ENCODE results near the gene NUDT22. TPM values are rescaled to one million over a fixed set of nuclear protein-coding genes. Genes with fewer than 3 reads are reported as not detected.

NUDT22 gene
- total RNA-seq, 1 donor from 2014 or later, result 40.8 TPM

GRCh38 chr11:64216879-64217278 lies 9.2 kb upstream of the NUDT22 start:
- no peak for TF ChIP-seq CTCF (conservative IDR thresholded peaks at IDR 0.05)
- H3K4me3 Mint-ChIP-seq, result no peak overlapping the region
- no peak for DNase-seq (ENCODE audit: low read depth, low spot score)
- no peak overlapping the region for H3K27ac Mint-ChIP-seq (ENCODE audit: unreplicated experiment)
- H3K9me3 Mint-ChIP-seq, result no peaks in the 10 kb centered on the region
- no peaks in the 10 kb centered on the region for H3K27me3 Mint-ChIP-seq (ENCODE audit: low read depth)
- H3K4me1 Mint-ChIP-seq, result no peaks in the 10 kb centered on the region
- peaks cover 4% of the 10 kb centered on the region for H3K36me3 Mint-ChIP-seq (ENCODE audit: low read depth)

- Mint-ChIP-seq H3K27ac (ENCODE audit: unreplicated experiment) (peak overlapping the region; percentile 45), H3K4me3 (no peak overlapping the region), H3K36me3 (ENCODE audit: low read depth) (peaks cover 4% of the 10 kb centered on the region), H3K4me1 (no peaks in the 10 kb centered on the region), H3K27me3 (ENCODE audit: low read depth) (no peaks in the 10 kb centered on the region), H3K9me3 (no peaks in the 10 kb centered on the region)
- DNase-seq (ENCODE audit: low read depth, low spot score), result no peak
- no peak for TF ChIP-seq CTCF (conservative IDR thresholded peaks at IDR 0.05)
These were observed 7.3 kb upstream of the NUDT22 start for GRCh38 chr11:64218628-64219353.

- no peak for TF ChIP-seq CTCF (conservative IDR thresholded peaks at IDR 0.05)
- Mint-ChIP-seq H3K27ac (ENCODE audit: unreplicated experiment) (no peak overlapping the region), H3K36me3 (ENCODE audit: low read depth) (peaks cover 4% of the 10 kb centered on the region), H3K4me3 (no peak overlapping the region), H3K27me3 (ENCODE audit: low read depth) (no peaks in the 10 kb centered on the region), H3K9me3 (no peaks in the 10 kb centered on the region), H3K4me1 (no peaks in the 10 kb centered on the region)
- DNase-seq (ENCODE audit: low read depth, low spot score), result no peak
These were observed 6.8 kb upstream of the NUDT22 start for GRCh38 chr11:64219354-64219684.

- Mint-ChIP-seq H3K27ac (ENCODE audit: unreplicated experiment) (no peak overlapping the region), H3K4me3 (no peak overlapping the region), H3K9me3 (no peaks in the 10 kb centered on the region), H3K4me1 (no peaks in the 10 kb centered on the region), H3K27me3 (ENCODE audit: low read depth) (no peaks in the 10 kb centered on the region), H3K36me3 (ENCODE audit: low read depth) (peaks cover 4% of the 10 kb centered on the region)
- DNase-seq (ENCODE audit: low read depth, low spot score), result no peak
- TF ChIP-seq CTCF (conservative IDR thresholded peaks at IDR 0.05), result no peak
These were observed 6.3 kb upstream of the NUDT22 start for GRCh38 chr11:64219755-64220154.

- no peak overlapping the region for H3K4me3 Mint-ChIP-seq
- no peak for DNase-seq (ENCODE audit: low read depth, low spot score)
- no peaks in the 10 kb centered on the region for H3K27me3 Mint-ChIP-seq (ENCODE audit: low read depth)
- no peak for TF ChIP-seq CTCF (conservative IDR thresholded peaks at IDR 0.05)
- H3K36me3 Mint-ChIP-seq (ENCODE audit: low read depth), result no peaks in the 10 kb centered on the region
- peaks cover 4% of the 10 kb centered on the region for H3K4me1 Mint-ChIP-seq
- H3K9me3 Mint-ChIP-seq, result no peaks in the 10 kb centered on the region
- H3K27ac Mint-ChIP-seq (ENCODE audit: unreplicated experiment), result no peak overlapping the region
These were observed 5.8 kb upstream of the NUDT22 start for GRCh38 chr11:64220271-64220670.

All from neural crest cell (in vitro differentiated cells).